Spleen (tissue), 11 donors: ENCODE measurements around the gene PXK. TPM values are rescaled to one million over a fixed set of nuclear protein-coding genes. Genes with fewer than 3 reads are reported as not detected.
A peak's percentile ranks its signal among the peaks of the same experiment; 100 is the strongest.

Source experiments
- DNase-seq: peaks from one replicate; pipeline ENCODE4 v3.0.0-alpha.2; 2020
- H3K27ac ChIP-seq, 8 donors: fragments of 200-600 bp; sonication (generic) in 7 of 8; 1 replicate in 4 of 8; 2 replicates in 4 of 8; pipeline versions ENCODE4 v1.5.0 to v1.8.0; 2016 to 2021; ENCODE audit warnings: inconsistent platforms in 4 of 8, mild to moderate bottlenecking in 4 of 8, moderate library complexity in 1 of 8
- H3K27me3 ChIP-seq, 7 donors: fragments of 200-600 bp; sonication (generic) in 6 of 7; replicated peaks in 1 of 7; 1 replicate in 4 of 7; 2 replicates in 3 of 7; pipeline versions ENCODE4 v1.5.0 to v1.8.0; 2016 to 2021; ENCODE audit warnings: inconsistent platforms in 3 of 7, mild to moderate bottlenecking in 1 of 7
- H3K36me3 ChIP-seq, 6 donors: fragments of 200-600 bp; sonication (generic) in 5 of 6; 1 replicate in 4 of 6; 2 replicates in 2 of 6; pipeline versions ENCODE4 v1.5.0 to v1.8.0; 2016 to 2021; ENCODE audit warnings: inconsistent platforms in 2 of 6
- H3K4me1 ChIP-seq, 6 donors: fragments of 200-600 bp; sonication (generic) in 5 of 6; 1 replicate in 3 of 6; 2 replicates in 3 of 6; pipeline versions ENCODE4 v1.5.0 to v1.8.0; 2016 to 2021; ENCODE audit warnings: inconsistent platforms in 3 of 6
- H3K4me3 ChIP-seq, 8 donors: fragments of 200-600 bp; sonication (generic) in 7 of 8; 1 replicate in 4 of 8; 2 replicates in 4 of 8; pipeline versions ENCODE4 v1.5.0 to v1.8.0; 2016 to 2021; ENCODE audit warnings: inconsistent platforms in 4 of 8, mild to moderate bottlenecking in 4 of 8, moderate library complexity in 2 of 8
- H3K9me3 ChIP-seq, 8 donors: fragments of 200-600 bp; sonication (generic) in 7 of 8; 1 replicate in 4 of 8; 2 replicates in 4 of 8; pipeline versions ENCODE4 v1.5.0 to v1.8.0; 2016 to 2021; ENCODE audit warnings: inconsistent platforms in 4 of 8
- CTCF ChIP-seq, 11 experiments: fragments of 200-600 bp in 7 of 11; fragments of 450-650 bp in 4 of 11; sonication (generic) in 4 of 11; IDR thresholded peaks in 8 of 11; conservative IDR thresholded peaks in 3 of 11; 1 replicate in 7 of 11; 2 replicates in 4 of 11; pipeline versions ENCODE4 v1.4.0 to v1.8.0; 2016 to 2021; ENCODE audit warnings: antibody characterized with exemption in 11 of 11, inconsistent platforms in 4 of 11, mild to moderate bottlenecking in 1 of 11
- POLR2A ChIP-seq, 3 donors: fragments of 450-650 bp; IDR thresholded peaks; one replicate each; pipeline ENCODE4 v1.5.1; 2017; ENCODE audit warnings: antibody characterized with exemption in 3 of 3, mild to moderate bottlenecking in 1 of 3
- POLR2AphosphoS5 ChIP-seq, 3 donors: sonication (generic); formaldehyde crosslinking; IDR thresholded peaks; one replicate each; pipeline ENCODE4 v1.5.1; 2017; ENCODE audit warnings: antibody characterized with exemption in 3 of 3
- WGBS, 5 donors: extraction: QIAGEN DNeasy Blood & Tissue Kit in 3 of 5; methylation state at CpG; one replicate each; pipeline versions ENCODE4 v1.1.5 to v1.1.7; 2013 to 2018; 5-methylcytosine and 5-hydroxymethylcytosine counted together
- intact Hi-C: fragments of 100-400 bp; cut with DNase I; formaldehyde crosslinking; loops from one replicate; pipeline ENCODE4 v1.15.0; 2023; ENCODE audit warnings: low total_unique reads
- polyA plus RNA-seq, 3 donors: library from polyadenylated mRNA; stranded (reverse); fragments of 200-250 nt; gene quantifications; one replicate each; pipeline ENCODE4 v1.2.1, GENCODE V29; 2013
- total RNA-seq, 7 donors: library from RNA; depleted of rRNA in 3 of 7; stranded (reverse); fragments of >200 nt in 3 of 7; fragmentation: NEBNext Ultra II Directional in 4 of 7; extraction: Animal tissue kit (Norgen Biotek cat#: 25700) in 4 of 7; gene quantifications; one replicate each; pipeline versions ENCODE4 v1.1.0 to v1.2.1, GENCODE V29; 2016 to 2021
- donor health status: healthy with polysubstance abuse.
- donor health status: DM: no; HTN: no; CAD: no; lungs with moderate emphysema.
- donor health status: DM: no; HTN: no; CAD: no.
- donor health status: Bipolar disorder and iron deficiency.
- donor health status: healthy.
- donor health status: DM: no; HTN: no; CAD: no.
- donor health status: DM: yes; HTN: yes; CAD: no.

PXK gene
- total and polyA plus RNA-seq, 10 donors, result 19.3 to 80.9 (median 49.7) TPM

GRCh38 chr3:58469096-58469495, 136.4 kb downstream of the PXK start:
- no peak for DNase-seq
- Histone ChIP-seq H3K4me3 (no peak overlapping the region), H3K27ac (no peak overlapping the region), H3K36me3 (no peaks in the 10 kb centered on the region), H3K4me1 (peaks cover 0 to 32% (median 7%) of the 10 kb centered on the region in 6 donors), H3K27me3 (no peaks in the 10 kb centered on the region), H3K9me3 (no peaks in the 10 kb centered on the region)
- intact Hi-C loops, result loop anchor here (10.0 kb wide), 1 partner anchor 66 kb away; the partner anchor contains the start of gene ACOX2
- WGBS, 5 donors, result 77 to 94% (median 88%) methylated on average over 4 of the region's 4 CpGs
- TF ChIP-seq POLR2AphosphoS5 (IDR thresholded peaks at IDR 0.05) (no peak), CTCF (IDR thresholded peaks at IDR 0.05 in 8 of 11, conservative IDR thresholded peaks at IDR 0.05 in 3 of 11) (no peak), POLR2A (IDR thresholded peaks at IDR 0.05) (no peak)

GRCh38 chr3:58470363-58471024, 137.8 kb downstream of the PXK start:
- DNase-seq, result no peak
- Histone ChIP-seq H3K27me3 (no peaks in the 10 kb centered on the region), H3K36me3 (no peaks in the 10 kb centered on the region), H3K4me1 (peaks cover 0 to 44% (median 21%) of the 10 kb centered on the region in 6 donors), H3K9me3 (no peaks in the 10 kb centered on the region), H3K4me3 (no peak overlapping the region), H3K27ac (peak overlapping the region in 5 of 8 donors; percentile 43 to 79 (median 68))
- intact Hi-C loops, result no loop called here
- WGBS, 5 donors, result 91 to 97% (median 96%) methylated on average over 12 of the region's 12 CpGs
- TF ChIP-seq POLR2A (IDR thresholded peaks at IDR 0.05) (no peak), POLR2AphosphoS5 (IDR thresholded peaks at IDR 0.05) (no peak), CTCF (IDR thresholded peaks at IDR 0.05 in 8 of 11, conservative IDR thresholded peaks at IDR 0.05 in 3 of 11) (no peak)

GRCh38 chr3:58471025-58471887, 138.6 kb downstream of the PXK start:
- H3K27ac ChIP-seq, result peak overlapping the region in 7 of 8 donors; percentile 2 to 79 (median 55)
- no peak overlapping the region for H3K4me3 ChIP-seq
- no peak for TF ChIP-seq POLR2AphosphoS5 (IDR thresholded peaks at IDR 0.05)
- no peak for TF ChIP-seq CTCF (IDR thresholded peaks at IDR 0.05 in 8 of 11, conservative IDR thresholded peaks at IDR 0.05 in 3 of 11)
- no peak for TF ChIP-seq POLR2A (IDR thresholded peaks at IDR 0.05)
- H3K27me3 ChIP-seq, result no peaks in the 10 kb centered on the region
- intact Hi-C loops, result no loop called here
- no peaks in the 10 kb centered on the region for H3K36me3 ChIP-seq
- peaks cover 0 to 51% (median 25%) of the 10 kb centered on the region in 6 donors for H3K4me1 ChIP-seq
- 42 to 60% (median 57%) methylated on average over 10 of the region's 10 CpGs for WGBS, 5 donors
- no peak for DNase-seq
- no peaks in the 10 kb centered on the region for H3K9me3 ChIP-seq

- TF ChIP-seq POLR2A (IDR thresholded peaks at IDR 0.05) (no peak), CTCF (IDR thresholded peaks at IDR 0.05 in 8 of 11, conservative IDR thresholded peaks at IDR 0.05 in 3 of 11) (no peak), POLR2AphosphoS5 (IDR thresholded peaks at IDR 0.05) (no peak)
- H3K27ac ChIP-seq, result peak overlapping the region in 3 of 8 donors; percentile 54 to 71 (median 63)
- H3K9me3 ChIP-seq, result no peaks in the 10 kb centered on the region
- no peak for DNase-seq
- intact Hi-C loops, result no loop called here
- H3K4me3 ChIP-seq, result no peak overlapping the region
- peaks cover 0 to 54% (median 25%) of the 10 kb centered on the region in 6 donors for H3K4me1 ChIP-seq
- no peaks in the 10 kb centered on the region for H3K27me3 ChIP-seq
- WGBS, 5 donors, result 87 to 97% (median 90%) methylated on average over 1 of the region's 1 CpG
- H3K36me3 ChIP-seq, result no peaks in the 10 kb centered on the region
These were observed 140.6 kb downstream of the PXK start for GRCh38 chr3:58473275-58473674.
